ENCODE results near the gene COL6A2.
"Not testable (repeated sequence)": the region's sequence is repeated elsewhere in the genome, so short reads cannot be mapped to it uniquely, and the experiment has no call there.

Gene COL6A2

GRCh38 chr21:46061063-46061462 is 36.8 kb upstream of the COL6A2 start:
- no peak for DNase-seq

- DNase-seq = no peak
Measured at GRCh38 chr21:46061518-46061917, 36.4 kb upstream of the COL6A2 start.

- DNase-seq = no peak
Measured at GRCh38 chr21:46061950-46062349, 36.0 kb upstream of the COL6A2 start.

- no peak for DNase-seq
Measured at GRCh38 chr21:46062471-46063211, 35.3 kb upstream of the COL6A2 start.

- no peak for DNase-seq
Measured at GRCh38 chr21:46063227-46063626, 34.7 kb upstream of the COL6A2 start.

GRCh38 chr21:46063734-46064680 is 33.9 kb upstream of the COL6A2 start:
- DNase-seq = no peak

GRCh38 chr21:46064870-46065214 is 33.1 kb upstream of the COL6A2 start:
- DNase-seq = no peak

- no peak for DNase-seq
Measured at GRCh38 chr21:46065215-46065913, 32.5 kb upstream of the COL6A2 start.

GRCh38 chr21:46065914-46066551 is 31.9 kb upstream of the COL6A2 start:
- DNase-seq = no peak

GRCh38 chr21:46066591-46067331 is 31.2 kb upstream of the COL6A2 start:
- DNase-seq = no peak

- no peak for DNase-seq
Measured at GRCh38 chr21:46067505-46068201, 30.3 kb upstream of the COL6A2 start.

- no peak for DNase-seq
Measured at GRCh38 chr21:46068516-46069079, 29.3 kb upstream of the COL6A2 start.

- DNase-seq = no peak
Measured at GRCh38 chr21:46069166-46069565, 28.7 kb upstream of the COL6A2 start.

- no peak for DNase-seq
Measured at GRCh38 chr21:46069719-46070279, 28.1 kb upstream of the COL6A2 start.

- DNase-seq = no peak
Measured at GRCh38 chr21:46071082-46071481, 26.8 kb upstream of the COL6A2 start.

- not testable (repeated sequence) for DNase-seq
Measured at GRCh38 chr21:46076724-46077123, 21.2 kb upstream of the COL6A2 start.

- DNase-seq = no peak
Measured at GRCh38 chr21:46077674-46078101, 20.2 kb upstream of the COL6A2 start.

GRCh38 chr21:46078322-46078977 is 19.5 kb upstream of the COL6A2 start:
- no peak for DNase-seq

GRCh38 chr21:46078978-46079351 is 18.9 kb upstream of the COL6A2 start:
- no peak for DNase-seq
